Naive thymus-derived CD4-positive, alpha-beta T cell (primary cell): ENCODE results near the gene SLC4A3. TPM values are rescaled to one million over a fixed set of nuclear protein-coding genes. Genes with fewer than 3 reads are reported as not detected.
"Not testable (repeated sequence)": the region's sequence is repeated elsewhere in the genome, so short reads cannot be mapped to it uniquely, and the experiment has no call there.

Source experiments
- ATAC-seq: fragments of 150-1000 bp; cut with Tn5 transposase; 2 replicates; pipeline ENCODE4 v1.10.0; 2021; ENCODE audit warnings: mild to moderate bottlenecking, moderate library complexity
- CTCF ChIA-PET: fragments of 350-600 bp; sonication (Branson Sonifier 250); formaldehyde crosslinking; loops from one replicate; lab custom pipeline; 2021; ENCODE audit warnings: antibody characterized with exemption; lab: Charles Lee
- POLR2A ChIA-PET: fragments of 350-600 bp; sonication (Branson Sonifier 250); formaldehyde crosslinking; loops from one replicate; lab custom pipeline; 2021; ENCODE audit warnings: antibody characterized with exemption, inconsistent platforms; lab: Charles Lee
- DNase-seq, 9 donors: peaks; one replicate each; pipeline versions ENCODE4 v3.0.0 to v3.0.0-alpha.2; 2020 to 2022; ENCODE audit warnings: mixed read lengths in 1 of 9
- H3K27ac ChIP-seq: one replicate; pipeline ENCODE4 v1.7.0; 2013; ENCODE audit warnings: mild to moderate bottlenecking, low read depth, low read length, moderate library complexity
- H3K27me3 ChIP-seq, 2 donors: one replicate each; pipeline ENCODE4 v1.7.0; 2013; ENCODE audit warnings: low read length in 2 of 2, mild to moderate bottlenecking in 2 of 2, moderate library complexity in 2 of 2; ENCODE audit not compliant: control insufficient read depth in 2 of 2, insufficient read depth in 2 of 2
- H3K36me3 ChIP-seq, 3 experiments: 1 replicate in 2 of 3; 2 replicates in 1 of 3; pipeline ENCODE4 v1.7.0; 2013; ENCODE audit warnings: low read length in 3 of 3, mild to moderate bottlenecking in 3 of 3, moderate library complexity in 1 of 3; ENCODE audit not compliant: insufficient read depth in 3 of 3, control insufficient read depth in 2 of 3
- H3K4me1 ChIP-seq, 2 donors: one replicate each; pipeline ENCODE4 v1.7.0; 2013; ENCODE audit warnings: low read length in 2 of 2, mild to moderate bottlenecking in 2 of 2, moderate library complexity in 1 of 2; ENCODE audit not compliant: control insufficient read depth in 2 of 2, insufficient read depth in 2 of 2
- H3K4me3 ChIP-seq: 2 replicates; pipeline ENCODE4 v1.7.0; 2013; ENCODE audit warnings: mild to moderate bottlenecking, low read length
- H3K9me3 ChIP-seq, 3 experiments: 1 replicate in 2 of 3; 2 replicates in 1 of 3; pipeline ENCODE4 v1.7.0; 2013; ENCODE audit warnings: low read length in 3 of 3; ENCODE audit not compliant: control insufficient read depth in 2 of 3
- H3K27ac Mint-ChIP-seq, 9 donors: one replicate each; pipeline ENCODE4 v1.8.0; 2020 to 2022; ENCODE audit warnings: mixed read lengths in 9 of 9, mild to moderate bottlenecking in 8 of 9, moderate library complexity in 5 of 9, inconsistent platforms in 2 of 9
- H3K27me3 Mint-ChIP-seq, 5 donors: one replicate each; pipeline ENCODE4 v1.8.0; 2021 to 2022; ENCODE audit warnings: mixed read lengths in 5 of 5, mild to moderate bottlenecking in 1 of 5
- H3K36me3 Mint-ChIP-seq, 5 donors: one replicate each; pipeline ENCODE4 v1.8.0; 2020 to 2022; ENCODE audit warnings: mixed read lengths in 5 of 5, mild to moderate bottlenecking in 3 of 5, inconsistent platforms in 1 of 5
- H3K4me1 Mint-ChIP-seq, 7 donors: one replicate each; pipeline ENCODE4 v1.8.0; 2020 to 2022; ENCODE audit warnings: mixed read lengths in 7 of 7, mild to moderate bottlenecking in 3 of 7, inconsistent platforms in 1 of 7
- H3K4me3 Mint-ChIP-seq, 10 donors: one replicate each; pipeline ENCODE4 v1.8.0; 2020 to 2022; ENCODE audit warnings: mild to moderate bottlenecking in 10 of 10, mixed read lengths in 10 of 10, moderate library complexity in 6 of 10, inconsistent platforms in 2 of 10
- H3K9me3 Mint-ChIP-seq, 11 donors: one replicate each; pipeline ENCODE4 v1.8.0; 2020 to 2022; ENCODE audit warnings: mixed read lengths in 11 of 11, mild to moderate bottlenecking in 4 of 11, inconsistent platforms in 1 of 11, moderate library complexity in 1 of 11
- intact Hi-C, 2 donors: fragments of 100-400 bp; cut with micrococcal nuclease; formaldehyde crosslinking; loops; one replicate each; pipeline ENCODE4 v1.15.1; 2023
- polyA plus RNA-seq, 2 donors: library from polyadenylated mRNA; unstranded; fragments of 300-500 nt; fragmentation: Illumina TruSeq; gene quantifications; one replicate each; pipeline ENCODE4 v1.2.3, GENCODE V29; 2021
- total RNA-seq, 6 experiments: library from RNA in 5 of 6; stranded (reverse) in 5 of 6; gene quantifications; 1 replicate in 5 of 6; 2 replicates in 1 of 6; pipeline ENCODE4 v1.2.3 and lab custom pipeline; 2021 to 2026

The SLC4A3 gene
- total and polyA plus RNA-seq, 7 experiments from 2014 or later: 0.19 to 3.4 (median 0.34) TPM; not detected in 4

- H3K9me3 Mint-ChIP-seq: no peaks in the 10 kb centered on the region
- H3K36me3 Mint-ChIP-seq: no peaks in the 10 kb centered on the region
- ATAC-seq (no peak), DNase-seq (no peak)
- Histone ChIP-seq H3K4me3 (no peak overlapping the region), H3K9me3 (no peaks in the 10 kb centered on the region), H3K27ac (no peak overlapping the region), H3K36me3 (no peaks in the 10 kb centered on the region), H3K4me1 (peaks cover 3 to 4% of the 10 kb centered on the region in 2 donors), H3K27me3 (peaks cover 0 to 3% of the 10 kb centered on the region in 2 donors)
- intact Hi-C loops: no loop called here
- ChIA-PET POLR2A (no interaction called here), CTCF (interaction anchor here (0.6 to 6.1 kb wide), 2 partner anchors 87 to 103 kb away, joined by 3 to 47 read pairs; partner anchors contain the start of genes CHPF and TMEM198)
- no peak overlapping the region for H3K4me3 Mint-ChIP-seq
- H3K27ac Mint-ChIP-seq: no peak overlapping the region
- peaks cover 0 to 5% (median 0%) of the 10 kb centered on the region in 7 donors for H3K4me1 Mint-ChIP-seq
- peaks cover 6 to 40% (median 33%) of the 10 kb centered on the region in 5 donors for H3K27me3 Mint-ChIP-seq
Observed at GRCh38 chr2:219644801-219645480, 17.5 kb downstream of the SLC4A3 start.

DNA sequence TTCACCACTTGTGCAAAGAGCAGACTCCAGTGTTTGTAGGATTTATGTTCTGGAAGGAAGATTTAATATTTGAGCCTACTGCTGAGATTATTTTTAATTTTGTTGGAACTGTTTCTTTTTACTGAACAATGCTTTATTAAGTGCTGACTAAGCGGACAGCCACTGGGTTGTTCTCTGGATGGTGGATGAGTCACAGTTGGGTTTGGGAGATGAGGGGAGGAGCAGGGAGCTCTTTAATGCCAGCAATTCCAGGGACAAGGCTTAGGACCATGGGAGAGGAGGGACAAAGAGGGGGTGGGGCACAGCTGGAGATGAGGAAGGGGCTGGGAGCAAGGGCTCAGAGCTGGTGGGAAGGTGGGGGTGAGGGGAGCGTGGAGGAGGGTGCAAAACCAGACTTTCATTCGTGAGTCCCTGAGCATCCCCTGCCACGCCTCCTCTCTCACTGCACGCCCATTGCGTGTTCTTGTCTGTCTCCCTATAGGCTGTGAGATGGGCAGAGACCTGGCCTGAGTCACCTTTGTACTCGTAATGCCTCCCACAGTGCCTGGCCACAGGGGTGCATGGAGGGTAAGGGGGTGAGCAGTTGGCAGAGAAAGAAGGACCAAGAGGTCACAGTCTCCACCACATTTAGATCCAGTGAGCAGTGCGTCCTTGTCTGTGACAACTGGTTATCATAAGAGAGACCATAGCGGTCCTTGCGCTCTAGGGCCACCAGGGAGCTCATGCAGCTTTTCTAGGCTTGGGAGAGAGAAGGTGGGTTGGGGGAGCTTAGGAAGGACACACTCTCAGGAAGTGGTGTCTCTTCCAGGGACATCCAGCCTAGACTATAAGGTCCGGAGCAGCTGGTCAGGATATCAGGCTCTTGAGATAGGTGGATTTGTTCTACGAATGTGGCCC lies 18.4 kb downstream of the SLC4A3 start:
- Mint-ChIP-seq H3K27ac (no peak overlapping the region), H3K36me3 (no peaks in the 10 kb centered on the region), H3K9me3 (no peaks in the 10 kb centered on the region), H3K4me1 (peaks cover 0 to 5% (median 0%) of the 10 kb centered on the region in 7 donors), H3K27me3 (peaks cover 9 to 46% (median 34%) of the 10 kb centered on the region in 5 donors), H3K4me3 (no peak overlapping the region)
- CTCF ChIA-PET: interaction anchor here (0.6 to 6.1 kb wide), 2 partner anchors 86 to 104 kb away, joined by 3 to 47 read pairs; partner anchors contain the start of genes CHPF and TMEM198
- H3K4me3 ChIP-seq: no peak overlapping the region
- no peak overlapping the region for H3K27ac ChIP-seq
- POLR2A ChIA-PET: no interaction called here
- DNase-seq (no peak), ATAC-seq (no peak)
- H3K4me1 ChIP-seq: peaks cover 3 to 4% of the 10 kb centered on the region in 2 donors
- intact Hi-C loops: no loop called here
- no peaks in the 10 kb centered on the region for H3K36me3 ChIP-seq
- H3K27me3 ChIP-seq: peaks cover 0 to 3% of the 10 kb centered on the region in 2 donors
- H3K9me3 ChIP-seq: no peaks in the 10 kb centered on the region

GRCh38 chr2:219648176-219648575 lies 20.7 kb downstream of the SLC4A3 start:
- Histone ChIP-seq H3K9me3 (no peaks in the 10 kb centered on the region), H3K27ac (no peak overlapping the region), H3K4me1 (no peaks in the 10 kb centered on the region), H3K4me3 (no peak overlapping the region), H3K36me3 (no peaks in the 10 kb centered on the region), H3K27me3 (peaks cover 0 to 3% of the 10 kb centered on the region in 2 donors)
- H3K36me3 Mint-ChIP-seq: no peaks in the 10 kb centered on the region
- H3K27ac Mint-ChIP-seq: no peak overlapping the region
- DNase-seq: no peak
- ChIA-PET POLR2A (no interaction called here), CTCF (no interaction called here)
- H3K4me1 Mint-ChIP-seq: no peaks in the 10 kb centered on the region
- peaks cover 24 to 60% (median 54%) of the 10 kb centered on the region in 5 donors for H3K27me3 Mint-ChIP-seq
- peaks cover 0 to 10% (median 0%) of the 10 kb centered on the region in 11 donors for H3K9me3 Mint-ChIP-seq
- no peak overlapping the region for H3K4me3 Mint-ChIP-seq
- no peak for ATAC-seq
- intact Hi-C loops: no loop called here

DNA sequence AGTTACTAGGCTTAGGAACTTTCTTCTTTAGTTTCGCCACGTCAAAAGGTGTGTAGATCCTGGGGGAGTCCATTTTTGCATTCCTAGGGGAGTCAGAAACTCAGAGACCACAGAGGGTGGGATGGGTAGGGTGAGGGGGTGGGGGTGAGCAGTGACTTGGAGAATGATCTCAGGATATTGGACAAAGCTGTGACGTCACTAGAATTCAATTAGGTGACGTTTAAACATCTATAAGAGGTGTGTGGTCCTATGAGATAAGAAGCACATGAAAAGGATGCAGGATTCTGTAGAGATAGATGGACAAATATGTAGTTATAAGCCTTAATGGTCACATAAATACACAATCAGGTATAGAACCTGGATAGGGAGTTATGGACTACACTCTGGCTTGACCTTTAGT lies 21.5 kb downstream of the SLC4A3 start:
- intact Hi-C loops: no loop called here
- no peaks in the 10 kb centered on the region for H3K4me1 Mint-ChIP-seq

DNA sequence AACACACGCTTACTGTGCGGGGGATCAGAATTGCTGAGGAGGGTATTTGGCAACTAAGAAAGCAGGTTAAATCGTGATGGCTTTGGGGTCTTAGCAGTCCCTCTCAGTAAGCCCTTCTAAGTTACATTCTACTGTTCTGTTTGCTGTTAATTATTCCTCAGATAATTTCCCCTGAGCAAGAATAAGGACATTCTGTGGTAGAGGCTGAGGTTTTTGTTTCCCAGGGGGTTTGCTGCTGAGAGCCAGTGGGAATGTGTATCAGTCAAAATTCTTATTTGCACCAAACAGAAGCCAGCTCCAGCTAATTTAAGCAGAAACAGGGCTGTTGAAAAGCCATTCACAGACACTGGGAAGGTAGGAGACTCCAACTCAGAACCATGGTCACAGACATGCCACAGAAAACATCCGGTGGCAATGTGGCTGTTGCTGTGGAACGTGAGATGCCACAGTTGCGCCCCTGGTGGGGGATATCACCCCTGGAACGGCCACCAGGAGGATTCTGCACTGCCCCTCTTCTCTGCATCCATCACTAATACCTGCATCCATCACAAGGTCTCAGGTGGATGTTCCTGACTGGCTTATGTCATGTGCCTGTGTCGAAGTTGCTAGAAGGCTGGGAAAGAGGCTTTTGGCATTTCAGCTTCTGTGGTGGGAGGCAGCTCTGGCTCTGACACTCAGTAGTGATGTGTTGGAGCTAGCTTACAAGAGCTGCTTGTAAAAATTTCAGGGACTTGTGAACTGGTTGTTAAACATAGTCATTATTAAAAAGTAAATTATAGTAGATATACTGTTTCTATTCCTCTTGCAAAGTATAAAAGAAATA lies 23.2 kb downstream of the SLC4A3 start:
- H3K27me3 ChIP-seq: peaks cover 0 to 3% of the 10 kb centered on the region in 2 donors
- no peaks in the 10 kb centered on the region for H3K9me3 ChIP-seq
- H3K27me3 Mint-ChIP-seq: peaks cover 38 to 66% (median 54%) of the 10 kb centered on the region in 5 donors
- no peak overlapping the region for H3K4me3 ChIP-seq
- ChIA-PET CTCF (no interaction called here), POLR2A (no interaction called here)
- H3K27ac ChIP-seq: no peak overlapping the region
- peaks cover 0 to 10% (median 0%) of the 10 kb centered on the region in 11 donors for H3K9me3 Mint-ChIP-seq
- ATAC-seq (no peak), DNase-seq (no peak)
- intact Hi-C loops: no loop called here
- H3K27ac Mint-ChIP-seq: no peak overlapping the region
- no peaks in the 10 kb centered on the region for H3K36me3 Mint-ChIP-seq
- no peak overlapping the region for H3K4me3 Mint-ChIP-seq
- H3K36me3 ChIP-seq: no peaks in the 10 kb centered on the region
- H3K4me1 Mint-ChIP-seq: no peaks in the 10 kb centered on the region
- H3K4me1 ChIP-seq: no peaks in the 10 kb centered on the region

More for the DNA sequence above, 21.5 kb downstream of the SLC4A3 start:
- Mint-ChIP-seq H3K9me3 (peaks cover 0 to 10% (median 0%) of the 10 kb centered on the region in 11 donors), H3K27ac (no peak overlapping the region), H3K36me3 (no peaks in the 10 kb centered on the region), H3K27me3 (peaks cover 31 to 62% (median 60%) of the 10 kb centered on the region in 5 donors), H3K4me3 (no peak overlapping the region)
- Histone ChIP-seq H3K4me1 (no peaks in the 10 kb centered on the region), H3K27me3 (peaks cover 0 to 3% of the 10 kb centered on the region in 2 donors), H3K27ac (no peak overlapping the region), H3K4me3 (no peak overlapping the region), H3K9me3 (no peaks in the 10 kb centered on the region), H3K36me3 (no peaks in the 10 kb centered on the region)
- ATAC-seq (no peak), DNase-seq (no peak)
- POLR2A ChIA-PET: no interaction called here
- CTCF ChIA-PET: interaction anchor here (1.3 kb wide), 1 partner anchor 15 kb away, joined by 3 read pairs; no protein-coding TSS in a partner anchor

DNA sequence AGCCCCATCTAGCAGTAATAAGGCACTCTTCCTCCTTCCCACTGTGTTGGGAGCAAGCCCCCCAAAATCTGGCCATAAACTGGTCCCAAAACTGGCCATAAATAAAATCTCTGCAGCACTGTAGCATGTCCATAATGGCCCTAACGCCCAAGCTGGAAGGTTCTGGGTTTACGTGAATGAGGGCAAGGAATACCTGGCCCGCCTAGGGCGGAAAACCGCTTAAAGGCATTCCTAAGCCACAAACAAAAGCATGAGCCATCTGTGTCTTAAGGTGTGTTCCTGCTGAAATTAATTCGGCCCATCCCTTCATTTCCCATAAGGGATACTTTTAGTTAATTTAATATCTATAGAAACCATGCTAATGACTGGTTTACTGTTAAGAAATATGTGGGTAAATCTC lies 24.2 kb downstream of the SLC4A3 start:
- H3K9me3 Mint-ChIP-seq: peaks cover 0 to 10% (median 3%) of the 10 kb centered on the region in 11 donors
- H3K4me1 ChIP-seq, ATAC-seq, H3K36me3 ChIP-seq, H3K4me1 Mint-ChIP-seq, H3K4me3 ChIP-seq, intact Hi-C loops, DNase-seq, CTCF ChIA-PET, H3K36me3 Mint-ChIP-seq, POLR2A ChIA-PET, H3K4me3 Mint-ChIP-seq, H3K27ac ChIP-seq, H3K27me3 ChIP-seq, H3K9me3 ChIP-seq, H3K27ac Mint-ChIP-seq: not testable (repeated sequence)
- peaks cover 45 to 69% (median 55%) of the 10 kb centered on the region in 5 donors for H3K27me3 Mint-ChIP-seq
